ENCODE measurements around the gene JAK2. TPM values are rescaled to one million over a fixed set of nuclear protein-coding genes. Genes with fewer than 3 reads are reported as not detected.

Gene JAK2
- total RNA-seq, 1 donor from 2014 or later = 6.7 TPM

DNA sequence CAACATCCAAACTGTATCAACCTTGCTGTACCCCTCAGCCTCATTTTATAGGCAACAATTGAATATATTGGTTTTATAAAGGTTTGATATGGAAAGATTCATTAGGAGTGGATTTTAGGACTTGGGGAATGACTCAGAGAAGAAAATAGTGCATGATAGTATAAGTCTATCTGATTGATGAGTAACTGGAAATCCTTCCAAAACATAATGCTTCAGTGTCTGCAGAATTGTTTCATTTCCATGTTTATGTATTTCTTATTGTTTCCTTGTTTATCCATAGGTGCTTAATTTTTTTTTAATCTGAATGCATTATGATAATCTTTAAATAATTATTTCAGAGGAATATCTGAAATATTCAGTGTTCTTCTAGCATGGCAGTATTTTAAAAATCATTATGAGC is 12.6 kb downstream of the JAK2 start:
- TF ChIP-seq, protein P1, sequence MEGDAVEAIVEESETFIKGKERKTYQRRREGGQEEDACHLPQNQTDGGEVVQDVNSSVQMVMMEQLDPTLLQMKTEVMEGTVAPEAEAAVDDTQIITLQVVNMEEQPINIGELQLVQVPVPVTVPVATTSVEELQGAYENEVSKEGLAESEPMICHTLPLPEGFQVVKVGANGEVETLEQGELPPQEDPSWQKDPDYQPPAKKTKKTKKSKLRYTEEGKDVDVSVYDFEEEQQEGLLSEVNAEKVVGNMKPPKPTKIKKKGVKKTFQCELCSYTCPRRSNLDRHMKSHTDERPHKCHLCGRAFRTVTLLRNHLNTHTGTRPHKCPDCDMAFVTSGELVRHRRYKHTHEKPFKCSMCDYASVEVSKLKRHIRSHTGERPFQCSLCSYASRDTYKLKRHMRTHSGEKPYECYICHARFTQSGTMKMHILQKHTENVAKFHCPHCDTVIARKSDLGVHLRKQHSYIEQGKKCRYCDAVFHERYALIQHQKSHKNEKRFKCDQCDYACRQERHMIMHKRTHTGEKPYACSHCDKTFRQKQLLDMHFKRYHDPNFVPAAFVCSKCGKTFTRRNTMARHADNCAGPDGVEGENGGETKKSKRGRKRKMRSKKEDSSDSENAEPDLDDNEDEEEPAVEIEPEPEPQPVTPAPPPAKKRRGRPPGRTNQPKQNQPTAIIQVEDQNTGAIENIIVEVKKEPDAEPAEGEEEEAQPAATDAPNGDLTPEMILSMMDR (IDR thresholded peaks at IDR 0.05; ENCODE audit: unreplicated experiment) = no peak
- H3K9me3 Mint-ChIP-seq = peaks cover 17% of the 10 kb centered on the region
- no peak for DNase-seq (ENCODE audit: low spot score in 2 of 2, unreplicated experiment in 2 of 2)
- H3K36me3 Mint-ChIP-seq = peaks cover 13% of the 10 kb centered on the region
- H3K27ac Mint-ChIP-seq = no peak overlapping the region
- no peak overlapping the region for H3K4me3 Mint-ChIP-seq
- H3K27me3 Mint-ChIP-seq (ENCODE audit: low read depth) = no peaks in the 10 kb centered on the region
- H3K4me1 Mint-ChIP-seq = no peaks in the 10 kb centered on the region

DNA sequence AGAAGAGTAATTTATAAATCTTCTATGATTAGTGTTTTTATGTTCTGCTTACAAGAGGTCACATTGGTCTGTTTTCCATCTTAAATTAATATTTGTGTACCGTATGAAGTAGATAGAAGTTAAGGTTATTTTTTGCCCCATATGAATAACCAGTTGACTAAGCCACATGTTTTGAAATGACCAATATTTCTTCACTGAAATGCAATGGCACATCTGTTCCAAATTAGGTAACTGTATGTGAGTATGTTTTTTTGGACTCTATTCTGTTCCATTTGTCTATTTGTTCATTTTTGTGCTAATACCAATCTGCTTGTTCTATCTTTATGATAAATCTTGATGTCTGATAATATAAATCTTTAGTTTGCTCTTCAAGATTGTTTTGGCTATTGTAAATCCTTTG is 17.7 kb downstream of the JAK2 start:
- no peak overlapping the region for H3K27ac Mint-ChIP-seq
- no peak overlapping the region for H3K4me3 Mint-ChIP-seq
- H3K36me3 Mint-ChIP-seq = peaks cover 17% of the 10 kb centered on the region
- no peaks in the 10 kb centered on the region for H3K27me3 Mint-ChIP-seq (ENCODE audit: low read depth)
- H3K4me1 Mint-ChIP-seq = no peaks in the 10 kb centered on the region
- H3K9me3 Mint-ChIP-seq = peaks cover 31% of the 10 kb centered on the region
- TF ChIP-seq, protein P1 (IDR thresholded peaks at IDR 0.05; ENCODE audit: unreplicated experiment) = no peak
- DNase-seq (ENCODE audit: low spot score in 2 of 2, unreplicated experiment in 2 of 2) = no peak

DNA sequence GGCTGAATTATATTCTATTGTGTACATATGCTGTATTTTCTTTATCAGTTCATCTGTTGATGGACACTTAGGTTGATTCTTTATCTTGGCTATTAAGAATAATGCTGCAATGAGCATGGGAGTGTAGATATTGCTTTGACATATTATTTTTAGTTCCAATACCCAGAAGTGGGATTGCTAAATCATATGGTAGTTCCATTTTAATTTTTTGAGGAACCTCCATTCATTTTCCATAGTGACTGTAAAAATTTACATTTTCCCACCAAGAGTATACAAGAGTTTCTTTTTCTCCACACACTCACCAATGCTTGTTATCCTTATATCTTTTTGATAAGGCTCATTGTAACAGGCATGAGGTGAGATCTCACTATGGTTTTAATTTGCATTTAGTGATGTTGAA is 19.4 kb downstream of the JAK2 start:
- Mint-ChIP-seq H3K27ac (no peak overlapping the region), H3K27me3 (ENCODE audit: low read depth) (no peaks in the 10 kb centered on the region), H3K4me1 (no peaks in the 10 kb centered on the region), H3K36me3 (peaks cover 17% of the 10 kb centered on the region), H3K4me3 (no peak overlapping the region), H3K9me3 (peaks cover 31% of the 10 kb centered on the region)
- no peak for DNase-seq (ENCODE audit: low spot score in 2 of 2, unreplicated experiment in 2 of 2)
- TF ChIP-seq, protein P1 (IDR thresholded peaks at IDR 0.05; ENCODE audit: unreplicated experiment) = no peak

DNA sequence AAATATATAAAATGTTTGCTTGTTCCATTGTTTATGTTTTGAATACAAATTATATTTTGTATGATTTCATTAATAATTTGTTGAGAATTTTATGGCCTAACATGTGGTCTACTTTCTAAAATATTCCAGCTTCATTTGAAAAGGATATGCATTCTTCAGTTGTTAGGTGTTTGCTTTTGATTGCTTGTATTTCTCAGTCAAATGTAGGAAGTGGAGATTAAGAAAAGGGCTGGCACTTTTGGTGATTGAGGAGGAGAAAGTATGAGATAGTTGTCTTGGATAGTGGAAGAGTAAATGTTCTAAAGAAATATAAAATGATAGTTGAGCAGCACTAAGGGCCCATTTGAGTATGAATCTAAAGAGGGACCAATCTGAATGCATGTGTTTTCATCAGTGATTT is 23.1 kb downstream of the JAK2 start:
- Mint-ChIP-seq H3K27me3 (ENCODE audit: low read depth) (no peaks in the 10 kb centered on the region), H3K4me1 (no peaks in the 10 kb centered on the region), H3K27ac (no peak overlapping the region), H3K9me3 (peaks cover 16% of the 10 kb centered on the region), H3K36me3 (peaks cover 13% of the 10 kb centered on the region), H3K4me3 (no peak overlapping the region)
- DNase-seq (ENCODE audit: low spot score in 2 of 2, unreplicated experiment in 2 of 2) = no peak
- TF ChIP-seq, protein P1 (IDR thresholded peaks at IDR 0.05; ENCODE audit: unreplicated experiment) = no peak

DNA sequence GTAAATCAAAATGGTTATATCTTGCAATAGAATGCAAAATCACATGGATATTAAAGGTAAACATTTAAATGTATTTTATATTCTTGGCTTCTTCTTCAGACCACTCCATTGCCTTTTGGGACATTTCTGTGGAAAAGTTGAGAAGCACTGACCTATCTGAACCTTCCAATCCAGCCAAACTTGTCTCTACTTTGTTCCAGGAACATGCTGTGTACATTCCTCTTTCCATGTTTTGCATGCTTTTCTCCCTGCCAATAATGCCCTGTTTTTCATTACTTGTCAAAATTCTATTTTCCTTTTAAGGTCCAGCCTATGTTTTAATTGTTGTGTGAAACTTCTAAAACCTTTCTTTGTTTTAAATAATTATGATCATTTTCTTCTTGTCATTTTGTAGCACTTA is 28.3 kb downstream of the JAK2 start:
- Mint-ChIP-seq H3K4me3 (no peak overlapping the region), H3K36me3 (peaks cover 5% of the 10 kb centered on the region), H3K27me3 (ENCODE audit: low read depth) (no peaks in the 10 kb centered on the region), H3K27ac (no peak overlapping the region), H3K4me1 (no peaks in the 10 kb centered on the region), H3K9me3 (peaks cover 10% of the 10 kb centered on the region)
- no peak for DNase-seq (ENCODE audit: low spot score in 2 of 2, unreplicated experiment in 2 of 2)
- TF ChIP-seq, protein P1 (IDR thresholded peaks at IDR 0.05; ENCODE audit: unreplicated experiment) = no peak

DNA sequence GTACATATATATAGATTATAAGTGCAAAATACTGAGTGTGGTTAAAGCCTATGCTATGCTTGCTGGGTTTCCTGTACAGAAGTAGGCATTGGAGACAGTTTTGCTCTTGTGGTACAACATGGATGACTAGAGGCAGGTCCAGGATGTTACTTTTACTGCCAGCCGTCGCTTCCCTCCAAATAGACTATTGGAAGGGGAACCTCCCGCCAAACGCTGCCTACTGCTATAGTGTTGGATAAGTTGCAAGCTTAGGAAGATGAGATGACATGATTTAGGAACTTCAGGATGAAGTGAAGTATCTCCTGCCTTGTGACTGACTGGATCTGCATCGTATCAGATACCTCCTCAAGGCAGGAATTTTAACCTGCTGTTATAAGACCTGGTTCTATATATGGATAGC is 30.9 kb downstream of the JAK2 start:
- TF ChIP-seq, protein P1 (IDR thresholded peaks at IDR 0.05; ENCODE audit: unreplicated experiment) = no peak
- Mint-ChIP-seq H3K9me3 (peaks cover 23% of the 10 kb centered on the region), H3K27me3 (ENCODE audit: low read depth) (no peaks in the 10 kb centered on the region), H3K27ac (no peak overlapping the region), H3K36me3 (peaks cover 11% of the 10 kb centered on the region), H3K4me1 (no peaks in the 10 kb centered on the region), H3K4me3 (no peak overlapping the region)
- no peak for DNase-seq (ENCODE audit: low spot score in 2 of 2, unreplicated experiment in 2 of 2)
